ENCODE measurements around the gene NEMP1.
"Not testable (repeated sequence)": the region's sequence is repeated elsewhere in the genome, so short reads cannot be mapped to it uniquely, and the experiment has no call there.

The NEMP1 gene

DNA sequence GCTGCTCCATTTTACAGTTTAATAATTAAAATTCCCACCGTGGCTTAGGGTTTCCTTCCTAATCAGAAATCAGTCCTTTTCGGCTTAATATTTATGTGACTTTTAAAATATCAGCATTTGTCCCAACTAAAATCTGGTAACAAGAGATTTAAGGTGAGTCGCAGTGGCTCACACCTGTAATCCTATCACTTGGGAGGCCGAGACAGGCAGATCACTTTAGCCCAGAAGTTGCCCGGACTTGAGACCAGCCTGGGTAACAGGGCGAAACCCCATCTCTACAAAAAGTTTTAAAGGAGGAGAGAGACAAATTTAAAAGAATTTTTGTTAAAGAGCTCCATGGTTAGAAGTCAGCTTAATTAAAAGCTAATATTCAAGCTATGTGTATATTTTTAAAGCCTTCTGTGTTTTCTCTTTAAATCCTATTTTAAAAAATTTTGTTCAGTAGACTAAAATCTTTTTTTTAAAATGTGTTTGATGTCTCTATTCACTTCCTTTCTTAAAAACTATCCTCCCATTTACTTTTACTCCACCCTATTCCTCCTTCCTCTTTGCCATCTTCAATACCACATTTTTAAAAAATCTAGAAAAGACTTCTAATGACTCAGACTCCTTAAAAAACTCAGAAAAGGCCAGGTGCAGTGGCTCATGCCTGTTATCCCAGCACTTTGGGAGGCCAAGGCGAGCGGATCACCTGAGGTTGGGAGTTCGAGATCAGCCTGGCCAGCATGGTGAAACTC lies 58.4 kb downstream of the NEMP1 start:
- no peak for DNase-seq

- no peak for DNase-seq
Measured at GRCh38 chr12:57018906-57019305, 59.7 kb downstream of the NEMP1 start.

DNA sequence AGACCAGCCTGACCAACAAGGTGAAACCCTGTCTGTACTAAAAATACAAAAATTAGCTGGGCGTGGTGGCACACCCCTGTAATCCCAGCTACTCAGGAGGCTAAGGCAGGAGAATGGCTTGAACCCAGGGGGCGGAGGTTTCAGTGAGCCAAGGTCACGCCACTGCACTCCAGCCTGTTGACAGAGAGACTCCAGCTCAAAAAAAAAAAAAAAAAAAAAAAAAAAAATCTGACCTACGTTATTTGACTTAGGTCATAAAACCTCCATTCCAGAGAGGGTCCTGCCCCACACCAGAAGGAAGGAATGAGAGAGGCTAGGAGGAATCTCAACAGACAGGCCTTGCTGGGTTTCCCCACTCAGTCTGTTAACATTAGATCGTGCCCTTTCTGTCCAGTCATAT lies 60.2 kb downstream of the NEMP1 start:
- DNase-seq: not testable (repeated sequence)

- no peak for DNase-seq
Measured at GRCh38 chr12:57016348-57016747, 62.2 kb downstream of the NEMP1 start, which contains the start of gene TAC3. TAC3 (minus strand) TSS chr12:57016529; CDS start chr12:57015797, 732 bp downstream.

DNA sequence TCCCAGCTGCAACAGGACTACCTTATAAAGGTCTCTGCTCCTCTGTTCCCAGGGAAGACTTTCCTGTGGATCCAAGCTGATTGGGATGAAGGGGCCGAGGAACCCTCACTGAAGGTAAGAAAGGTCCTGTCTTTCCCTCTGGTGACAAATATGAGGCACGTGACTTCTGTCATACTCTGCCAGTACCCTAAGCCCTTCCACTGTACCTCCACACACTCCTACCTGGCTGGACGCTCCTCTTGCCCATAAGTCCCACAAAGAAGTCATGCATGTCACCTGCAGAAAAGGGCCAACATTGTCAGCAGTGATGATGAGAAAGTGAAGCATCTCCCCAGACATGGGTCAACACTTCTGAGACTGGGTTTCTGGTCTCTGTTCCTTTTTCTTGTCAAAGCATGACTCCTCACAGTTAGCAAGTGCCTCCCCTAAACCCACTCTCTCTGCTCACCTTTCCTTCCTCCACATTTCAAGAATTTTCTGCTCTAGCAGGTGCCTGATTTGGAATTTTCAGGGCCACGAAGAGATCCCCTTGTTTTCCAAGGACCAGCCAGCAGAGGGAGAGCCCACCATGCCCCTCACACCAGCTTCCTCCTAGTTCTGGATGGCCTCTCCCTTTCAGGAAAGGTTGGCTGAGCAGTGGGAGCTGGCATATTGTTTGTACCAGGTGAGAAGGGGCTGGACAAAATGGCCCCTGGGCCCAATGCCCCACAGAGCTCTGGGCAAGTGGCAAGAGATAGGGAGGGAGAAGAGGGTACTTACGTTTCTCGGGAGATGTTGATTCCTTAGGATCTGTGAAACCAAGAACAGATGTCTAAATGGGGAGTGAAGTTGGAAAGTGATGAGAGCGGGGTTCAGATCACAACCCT lies 65.8 kb downstream of the NEMP1 start:
- no peak for DNase-seq

GRCh38 chr12:57011438-57012424 lies 66.9 kb downstream of the NEMP1 start:
- DNase-seq: no peak

- DNase-seq: no peak
Measured at GRCh38 chr12:57010627-57011247, 67.9 kb downstream of the NEMP1 start.

DNA sequence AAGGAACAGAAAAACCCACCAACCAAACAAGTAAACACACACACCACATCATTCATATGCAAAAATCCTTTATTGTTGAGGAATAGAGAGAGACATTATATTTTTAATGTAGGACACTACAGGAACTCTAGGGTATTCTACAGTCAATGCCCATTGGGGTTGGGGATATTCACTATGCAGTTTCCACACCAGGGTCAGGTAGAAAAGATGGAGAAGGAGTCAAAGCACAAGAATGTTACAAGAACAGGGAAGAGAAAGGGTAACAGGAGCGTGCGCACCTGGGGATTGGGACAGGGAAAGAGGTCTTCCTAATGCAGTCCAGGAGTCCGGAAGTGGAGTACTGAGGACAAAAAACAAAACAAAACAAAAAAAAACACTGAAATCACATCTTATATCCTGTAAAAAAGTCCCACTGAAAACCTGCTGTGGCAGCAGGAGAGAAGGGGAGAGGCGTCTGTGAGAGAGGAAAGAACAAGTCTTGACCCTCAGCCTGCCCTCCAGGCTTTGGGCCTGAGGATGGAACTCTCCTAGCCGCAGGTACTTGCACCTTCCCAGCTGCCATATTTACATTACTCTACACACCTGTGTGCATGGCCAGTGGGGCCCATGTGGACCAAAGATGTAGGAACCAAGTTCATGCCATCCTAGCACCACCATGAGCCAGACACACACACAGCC lies 68.5 kb downstream of the NEMP1 start:
- DNase-seq: no peak

DNA sequence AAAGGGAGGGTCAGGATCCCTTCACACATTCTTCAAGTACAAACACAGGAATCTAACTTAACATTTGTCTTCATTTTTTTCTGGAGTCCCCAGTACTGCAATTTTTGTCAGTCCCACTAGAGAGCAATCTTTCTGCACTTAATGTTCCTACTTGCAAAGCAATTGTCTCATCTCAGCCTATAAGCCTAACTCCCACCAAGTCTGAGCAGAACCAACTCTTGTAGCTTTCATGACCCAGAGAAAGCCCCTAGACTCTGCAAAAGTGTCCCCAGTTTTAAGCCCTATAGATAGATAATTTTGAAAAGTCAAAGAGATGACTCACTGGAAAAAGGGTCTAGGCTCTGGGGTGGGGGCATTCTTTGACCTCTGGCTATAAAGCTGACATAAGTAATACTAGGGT lies 70.4 kb downstream of the NEMP1 start:
- no peak for DNase-seq

DNA sequence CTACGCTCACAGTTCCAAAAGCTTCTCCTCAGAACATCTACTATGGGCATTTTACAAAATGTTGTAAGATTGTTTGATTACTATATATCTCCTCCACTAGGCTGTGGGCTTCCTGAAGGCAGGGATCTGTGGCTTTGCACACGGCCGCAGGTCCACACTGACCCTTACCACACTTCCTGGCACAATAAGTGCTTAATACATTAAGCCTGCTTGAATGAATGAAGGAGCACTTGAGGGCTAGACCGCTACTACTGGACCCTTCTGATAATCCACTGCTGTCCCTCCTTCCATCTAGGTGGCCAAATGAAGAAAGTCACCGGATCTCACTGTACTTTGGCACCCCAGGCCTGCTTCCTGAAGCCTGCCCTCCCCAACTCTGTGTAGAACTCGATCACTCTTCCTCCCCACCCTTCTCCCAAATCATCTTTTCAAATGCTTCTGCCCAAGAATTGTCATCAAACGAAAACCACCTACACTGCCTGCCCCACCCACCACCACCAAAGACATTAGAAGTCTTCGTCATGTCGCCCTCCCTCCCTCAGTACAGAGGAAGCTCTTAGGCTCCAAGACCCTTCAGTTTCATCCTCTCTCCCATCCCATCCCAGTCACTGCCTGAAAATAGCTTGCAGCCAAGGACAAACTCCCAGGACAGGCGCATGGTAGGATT lies 71.6 kb downstream of the NEMP1 start:
- DNase-seq: peak; percentile 19

- peak; percentile 65 for DNase-seq
Measured at GRCh38 chr12:57005980-57006808, 72.4 kb downstream of the NEMP1 start, which contains the start of gene ZBTB39. ZBTB39 (minus strand) TSS chr12:57006546; CDS start chr12:57004917, 1,629 bp downstream.

Data from activated CD4-positive, alpha-beta T cell treated with anti-CD3 and anti-CD28 coated beads, Interleukin-2, amount 50 U/mL, for 1 hour (primary cell).